ENCODE measurements around the gene TET3.

Gene TET3

GRCh38 chr2:73986085-73986681, 1.5 kb downstream of the TET3 start:
- peak overlapping the region; percentile 60 for H3K4me3 ChIP-seq (replicated peaks; ENCODE audit: low read depth, low read length)
- no peak for TF ChIP-seq CTCF (IDR thresholded peaks at IDR 0.05; ENCODE audit: low read length, missing control alignments)
- no peak for DNase-seq (ENCODE audit: low read depth)

DNA sequence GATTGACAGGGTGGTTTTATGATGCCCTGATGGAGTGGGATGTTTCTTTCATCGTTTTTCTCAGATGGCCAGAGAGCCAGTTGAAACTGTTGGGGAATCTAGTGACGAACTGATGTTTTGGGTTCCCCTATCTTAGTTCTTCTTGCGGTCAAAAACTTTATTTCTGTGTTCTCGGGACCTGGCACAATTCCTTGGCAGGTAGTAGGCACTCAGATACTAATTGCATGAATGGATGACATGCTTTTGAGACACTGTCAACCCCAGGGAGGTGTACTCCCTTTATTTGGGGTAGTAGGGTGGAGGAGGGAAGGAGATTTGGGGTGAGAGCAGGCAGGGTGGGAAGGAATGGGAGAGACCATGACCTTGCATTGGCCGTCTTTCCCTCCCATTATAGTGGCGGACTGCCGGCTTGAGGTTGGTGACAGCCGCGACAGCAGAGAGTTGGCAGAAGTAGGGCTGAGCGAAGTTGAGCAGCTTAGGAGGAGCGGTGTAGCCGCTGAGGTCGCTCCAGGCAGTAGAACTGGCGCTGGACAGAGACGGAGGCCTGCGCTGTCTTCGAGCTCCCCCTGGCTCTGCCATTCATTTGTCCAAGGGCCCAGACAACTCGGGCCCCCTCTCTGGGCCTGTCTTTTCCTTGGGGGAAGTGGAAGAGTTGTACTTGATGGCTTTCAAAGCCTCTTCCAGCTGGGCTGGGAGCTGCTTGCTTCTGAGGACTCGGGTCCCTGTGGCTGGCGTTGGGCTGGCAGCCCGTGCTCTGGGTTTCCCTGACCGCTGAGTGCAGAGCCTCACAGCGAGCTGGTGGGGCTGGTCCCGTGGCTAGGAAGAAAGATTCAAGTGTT, 2.6 kb downstream of the TET3 start:
- H3K4me3 ChIP-seq (replicated peaks; ENCODE audit: low read depth, low read length): peak overlapping the region; percentile 6
- DNase-seq (ENCODE audit: low read depth): peak; percentile 63
- TF ChIP-seq CTCF (IDR thresholded peaks at IDR 0.05; ENCODE audit: low read length, missing control alignments): peak; percentile 39

DNA sequence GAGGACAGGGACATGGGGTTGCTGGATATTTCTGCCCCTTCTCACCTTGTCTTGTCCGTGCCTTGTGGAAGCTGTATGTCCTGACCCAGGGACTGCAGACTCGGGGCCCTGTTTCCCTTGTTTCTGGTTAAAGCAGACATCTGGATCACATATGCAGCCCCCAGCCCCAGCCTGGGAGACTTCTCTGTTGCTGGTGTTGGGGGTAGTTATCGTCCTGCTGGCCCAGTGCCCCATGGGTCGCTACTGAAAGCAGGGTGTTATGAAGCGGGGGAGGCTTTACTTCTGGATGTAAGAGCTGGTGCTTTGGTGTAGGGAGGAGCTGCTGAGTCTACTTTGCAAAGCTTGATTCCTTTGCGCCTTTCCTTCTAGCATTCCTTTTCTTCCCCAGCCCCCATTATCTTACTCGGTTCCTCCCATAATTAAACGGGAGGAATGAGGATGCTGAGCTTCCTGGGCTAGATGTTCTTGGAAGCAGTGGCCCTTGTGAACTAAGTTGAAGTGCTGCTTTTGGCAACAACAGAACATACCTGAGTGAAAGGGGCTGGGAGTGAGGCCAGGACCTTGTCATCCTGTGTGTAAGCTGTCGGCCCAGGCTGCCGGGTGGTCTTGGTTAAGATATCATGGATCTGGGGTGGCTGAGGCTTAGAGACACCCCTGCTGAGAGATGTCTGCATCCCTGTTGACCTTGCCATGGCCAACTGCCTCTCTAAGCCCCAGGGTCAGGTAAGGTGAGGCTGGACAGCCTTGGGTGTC, 3.4 kb downstream of the TET3 start:
- no peak for TF ChIP-seq CTCF (IDR thresholded peaks at IDR 0.05; ENCODE audit: low read length, missing control alignments)
- no peak for DNase-seq (ENCODE audit: low read depth)
- H3K4me3 ChIP-seq (replicated peaks; ENCODE audit: low read depth, low read length): peak overlapping the region; percentile 6

GRCh38 chr2:73989972-73990371, 5.3 kb downstream of the TET3 start:
- H3K4me3 ChIP-seq (replicated peaks; ENCODE audit: low read depth, low read length): no peak overlapping the region
- DNase-seq (ENCODE audit: low read depth): no peak
- no peak for TF ChIP-seq CTCF (IDR thresholded peaks at IDR 0.05; ENCODE audit: low read length, missing control alignments)

DNA sequence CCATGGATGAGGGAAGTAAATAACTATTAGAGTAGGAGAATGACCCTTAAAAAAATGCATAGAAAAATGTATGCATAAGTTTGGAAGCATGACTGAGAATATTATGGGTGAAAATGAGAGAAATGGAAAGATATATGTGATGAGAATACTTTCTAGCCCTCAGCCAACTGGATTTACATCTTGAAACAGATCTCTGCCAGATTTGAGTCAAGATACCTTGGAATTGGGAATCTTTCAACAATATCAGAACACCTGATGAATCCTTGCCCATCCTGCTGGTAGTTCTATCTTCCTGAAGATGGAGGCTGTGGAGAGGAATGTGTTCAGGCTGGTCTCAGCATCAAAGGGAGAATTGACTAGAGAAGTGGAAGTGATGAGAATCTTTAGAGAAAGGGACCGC, 5.8 kb downstream of the TET3 start:
- H3K4me3 ChIP-seq (replicated peaks; ENCODE audit: low read depth, low read length): no peak overlapping the region
- TF ChIP-seq CTCF (IDR thresholded peaks at IDR 0.05; ENCODE audit: low read length, missing control alignments): no peak
- no peak for DNase-seq (ENCODE audit: low read depth)

DNA sequence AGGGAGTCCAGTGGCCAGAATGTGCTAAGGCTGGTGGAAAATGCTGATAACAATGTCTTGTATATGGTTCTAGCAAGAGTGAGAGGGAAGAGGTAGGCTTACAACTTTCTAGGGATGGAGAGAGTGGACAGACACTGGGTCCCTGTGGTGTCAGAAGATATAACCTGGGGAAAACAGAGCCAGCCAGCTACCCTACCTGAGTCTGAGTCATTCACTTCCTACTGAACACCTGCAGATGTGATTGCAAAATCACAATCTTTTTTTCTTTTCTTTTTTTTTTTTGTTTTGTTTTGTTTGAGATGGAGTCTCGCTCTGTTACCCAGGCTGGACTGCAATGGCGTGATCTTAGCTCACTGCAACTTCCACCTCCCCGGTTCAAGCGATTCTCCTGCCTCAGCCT, 7.3 kb downstream of the TET3 start:
- no peak for DNase-seq (ENCODE audit: low read depth)
- no peak overlapping the region for H3K4me3 ChIP-seq (replicated peaks; ENCODE audit: low read depth, low read length)
- TF ChIP-seq CTCF (IDR thresholded peaks at IDR 0.05; ENCODE audit: low read length, missing control alignments): no peak
